ENCODE measurements around the gene OSBPL10. TPM values are rescaled to one million over a fixed set of nuclear protein-coding genes. Genes with fewer than 3 reads are reported as not detected.

The OSBPL10 gene
- total and polyA plus RNA-seq, 2 donors (not counting 1 experiment from before 2014, with no cell fraction given), result 88.5 to 310 TPM

DNA sequence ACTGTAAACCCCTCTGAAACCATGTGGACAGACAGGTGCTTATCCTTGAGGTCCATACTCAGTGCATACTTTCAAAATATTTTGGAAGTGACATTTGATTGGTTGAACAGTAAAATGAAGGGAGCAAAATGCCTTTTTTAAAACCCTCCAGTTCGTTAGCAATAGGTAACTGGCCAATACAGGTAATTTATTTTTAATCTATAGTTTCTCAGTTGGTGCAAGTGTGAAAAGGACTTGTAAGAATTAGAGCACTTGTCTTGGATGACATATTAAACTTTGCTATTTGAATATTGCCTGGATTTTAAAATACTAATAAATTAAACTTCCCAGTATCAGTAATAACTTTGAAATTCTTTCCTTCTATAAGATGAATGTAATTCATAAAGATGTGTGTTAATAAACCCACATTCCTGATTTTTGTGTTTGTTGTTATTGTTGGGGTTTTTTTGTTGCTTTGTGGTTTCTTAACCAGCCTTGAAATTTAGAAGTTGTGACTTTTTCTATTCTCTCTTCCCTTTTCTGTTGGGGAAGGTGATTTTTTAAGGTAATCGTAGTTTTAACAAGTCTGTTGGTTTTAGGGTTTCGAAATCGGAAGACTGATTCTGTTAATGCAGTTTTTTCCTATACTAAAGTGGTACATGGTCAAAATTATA is 358.3 kb downstream of the OSBPL10 start:
- DNase-seq, result peak; percentile 35
- peaks cover 10 to 15% of the 10 kb centered on the region in 2 donors for H3K4me1 ChIP-seq (ENCODE audit: control insufficient read depth in 2 of 2, insufficient read depth in 2 of 2, low read length in 2 of 2)
- H4K20me1 ChIP-seq (ENCODE audit: control insufficient read depth, insufficient read depth, low read length, poor library complexity, severe bottlenecking), result no peaks in the 10 kb centered on the region
- TF ChIP-seq EZH2 (IDR thresholded peaks at IDR 0.05; ENCODE audit: borderline replicate concordance, insufficient read depth, low read depth, low read length, poor library complexity, severe bottlenecking), result no peak
- TF ChIP-seq, protein P1, sequence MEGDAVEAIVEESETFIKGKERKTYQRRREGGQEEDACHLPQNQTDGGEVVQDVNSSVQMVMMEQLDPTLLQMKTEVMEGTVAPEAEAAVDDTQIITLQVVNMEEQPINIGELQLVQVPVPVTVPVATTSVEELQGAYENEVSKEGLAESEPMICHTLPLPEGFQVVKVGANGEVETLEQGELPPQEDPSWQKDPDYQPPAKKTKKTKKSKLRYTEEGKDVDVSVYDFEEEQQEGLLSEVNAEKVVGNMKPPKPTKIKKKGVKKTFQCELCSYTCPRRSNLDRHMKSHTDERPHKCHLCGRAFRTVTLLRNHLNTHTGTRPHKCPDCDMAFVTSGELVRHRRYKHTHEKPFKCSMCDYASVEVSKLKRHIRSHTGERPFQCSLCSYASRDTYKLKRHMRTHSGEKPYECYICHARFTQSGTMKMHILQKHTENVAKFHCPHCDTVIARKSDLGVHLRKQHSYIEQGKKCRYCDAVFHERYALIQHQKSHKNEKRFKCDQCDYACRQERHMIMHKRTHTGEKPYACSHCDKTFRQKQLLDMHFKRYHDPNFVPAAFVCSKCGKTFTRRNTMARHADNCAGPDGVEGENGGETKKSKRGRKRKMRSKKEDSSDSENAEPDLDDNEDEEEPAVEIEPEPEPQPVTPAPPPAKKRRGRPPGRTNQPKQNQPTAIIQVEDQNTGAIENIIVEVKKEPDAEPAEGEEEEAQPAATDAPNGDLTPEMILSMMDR (IDR thresholded peaks at IDR 0.05), result no peak
- no CpG with 5 or more reads among the region's 4 CpGs for WGBS (ENCODE audit: insufficient coverage)
- ChIA-PET CTCF (interaction anchor here (1.4 kb wide), 1 partner anchor 97 kb away, joined by 3 read pairs; no protein-coding TSS in a partner anchor), POLR2A (no interaction called here)
- H3K79me2 ChIP-seq (ENCODE audit: control insufficient read depth, insufficient read depth, low read length), result no peaks in the 10 kb centered on the region
- H3K36me3 ChIP-seq (replicated peaks in 1 of 2; ENCODE audit: control extremely low read depth in 1 of 2, control insufficient read depth in 1 of 2, extremely low read depth in 1 of 2, insufficient read depth in 2 of 2, low read length in 1 of 2), result peaks cover 18 to 40% of the 10 kb centered on the region in 2 experiments
- H3K9me3 ChIP-seq (ENCODE audit: control extremely low read depth in 1 of 3, control insufficient read depth in 2 of 3, insufficient read depth in 1 of 3, low read length in 2 of 3), result no peaks in the 10 kb centered on the region
- H3K27me3 ChIP-seq (replicated peaks in 1 of 4; ENCODE audit: control extremely low read depth in 1 of 4, control insufficient read depth in 3 of 4, insufficient read depth in 4 of 4, low read length in 3 of 4), result no peaks in the 10 kb centered on the region
- intact Hi-C loops (cut with micrococcal nuclease), result no loop called here
- H3K27ac Mint-ChIP-seq, result peak overlapping the region; percentile 48
- peak overlapping the region; percentile 42 for H3K4me3 Mint-ChIP-seq
- no peak overlapping the region for H2AFZ ChIP-seq (ENCODE audit: insufficient read depth, low read depth, low read length, poor library complexity, severe bottlenecking)
- no peak for ATAC-seq (ENCODE audit: low read depth)
- H3K4me3 ChIP-seq (ENCODE audit: control extremely low read depth in 1 of 5, extremely low read depth in 1 of 5, insufficient read depth in 1 of 5, low read depth in 2 of 5, low read length in 4 of 5), result no peak overlapping the region
- peaks cover 33% of the 10 kb centered on the region for H3K4me1 Mint-ChIP-seq
- no peaks in the 10 kb centered on the region for H3K9me3 Mint-ChIP-seq (ENCODE audit: insufficient read depth)
- no peak overlapping the region for H3K27ac ChIP-seq (ENCODE audit: low read length in 2 of 2)
- peak overlapping the region; percentile 26 for H3K4me2 ChIP-seq (replicated peaks; ENCODE audit: low read depth, low read length, poor library complexity, severe bottlenecking)
- H3K27me3 Mint-ChIP-seq, result no peaks in the 10 kb centered on the region
- H3K9ac ChIP-seq (ENCODE audit: low read length), result no peak overlapping the region

DNA sequence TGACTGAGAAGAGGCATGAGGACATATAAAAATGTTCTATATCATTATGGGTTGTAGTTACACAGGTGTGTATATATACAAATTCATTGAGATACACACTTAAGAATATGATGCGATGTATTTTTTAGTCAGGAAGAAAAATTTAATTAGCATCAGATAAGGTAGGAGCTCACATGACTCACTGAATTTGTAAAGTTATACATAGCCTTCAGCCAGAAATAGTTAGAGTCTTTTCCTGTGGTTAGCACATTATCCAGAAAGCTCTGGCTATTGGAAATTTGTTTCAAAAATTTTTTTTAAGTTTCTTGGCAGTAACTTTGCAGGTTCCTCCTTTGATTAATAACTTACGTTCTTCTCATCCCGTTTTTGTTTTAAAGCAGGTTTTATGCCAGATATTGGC is 359.7 kb downstream of the OSBPL10 start:
- no CpG with 5 or more reads among the region's 3 CpGs for WGBS (ENCODE audit: insufficient coverage)
- Histone ChIP-seq H3K4me2 (replicated peaks; ENCODE audit: low read depth, low read length, poor library complexity, severe bottlenecking) (no peak overlapping the region), H3K79me2 (ENCODE audit: control insufficient read depth, insufficient read depth, low read length) (no peaks in the 10 kb centered on the region), H3K36me3 (replicated peaks in 1 of 2; ENCODE audit: control extremely low read depth in 1 of 2, control insufficient read depth in 1 of 2, extremely low read depth in 1 of 2, insufficient read depth in 2 of 2, low read length in 1 of 2) (peaks cover 19 to 28% of the 10 kb centered on the region in 2 experiments), H4K20me1 (ENCODE audit: control insufficient read depth, insufficient read depth, low read length, poor library complexity, severe bottlenecking) (no peaks in the 10 kb centered on the region), H3K9ac (ENCODE audit: low read length) (no peak overlapping the region), H3K27me3 (replicated peaks in 1 of 4; ENCODE audit: control extremely low read depth in 1 of 4, control insufficient read depth in 3 of 4, insufficient read depth in 4 of 4, low read length in 3 of 4) (no peaks in the 10 kb centered on the region), H2AFZ (ENCODE audit: insufficient read depth, low read depth, low read length, poor library complexity, severe bottlenecking) (no peak overlapping the region), H3K9me3 (ENCODE audit: control extremely low read depth in 1 of 3, control insufficient read depth in 2 of 3, insufficient read depth in 1 of 3, low read length in 2 of 3) (no peaks in the 10 kb centered on the region), H3K4me1 (ENCODE audit: control insufficient read depth in 2 of 2, insufficient read depth in 2 of 2, low read length in 2 of 2) (peaks cover 10 to 15% of the 10 kb centered on the region in 2 donors), H3K27ac (ENCODE audit: low read length in 2 of 2) (no peak overlapping the region), H3K4me3 (ENCODE audit: control extremely low read depth in 1 of 5, extremely low read depth in 1 of 5, insufficient read depth in 1 of 5, low read depth in 2 of 5, low read length in 4 of 5) (no peak overlapping the region)
- intact Hi-C loops (cut with micrococcal nuclease), result no loop called here
- no peaks in the 10 kb centered on the region for H3K27me3 Mint-ChIP-seq
- peaks cover 33% of the 10 kb centered on the region for H3K4me1 Mint-ChIP-seq
- CTCF ChIA-PET, result no interaction called here
- POLR2A ChIA-PET, result no interaction called here
- no peak for DNase-seq
- TF ChIP-seq, protein P1 (IDR thresholded peaks at IDR 0.05), result no peak
- no peak for TF ChIP-seq EZH2 (IDR thresholded peaks at IDR 0.05; ENCODE audit: borderline replicate concordance, insufficient read depth, low read depth, low read length, poor library complexity, severe bottlenecking)
- H3K27ac Mint-ChIP-seq, result no peak overlapping the region
- no peak overlapping the region for H3K4me3 Mint-ChIP-seq
- H3K9me3 Mint-ChIP-seq (ENCODE audit: insufficient read depth), result no peaks in the 10 kb centered on the region
- ATAC-seq (ENCODE audit: low read depth), result no peak

Measured in B cell (primary cell).